HAP-1 (cell line): ENCODE results near the gene NPC1L1.
"Not testable (repeated sequence)": the region's sequence is repeated elsewhere in the genome, so short reads cannot be mapped to it uniquely, and the experiment has no call there.

Experiments
- DNase-seq, 2 experiments: peaks; one replicate each; pipeline ENCODE4 v3.0.0-alpha.2; 2016 to 2020; ENCODE audit warnings: low spot score in 2 of 2
- H3K27me3 ChIP-seq: fragments of 250-450 bp; sonication (Bioruptor Pico); 2 replicates; pipeline ENCODE4 v1.5.1; 2020; ENCODE audit warnings: low read depth, mild to moderate bottlenecking, moderate library complexity
- H3K36me3 ChIP-seq: fragments of 250-450 bp; sonication (Bioruptor Pico); replicated peaks from 2 replicates; pipeline ENCODE4 v1.5.1; 2020; ENCODE audit warnings: mild to moderate bottlenecking
- H3K4me1 ChIP-seq: fragments of 250-450 bp; sonication (Bioruptor Pico); 2 replicates; pipeline ENCODE4 v1.5.1; 2020; ENCODE audit warnings: mild to moderate bottlenecking
- H3K4me3 ChIP-seq: fragments of 250-450 bp; sonication (Bioruptor Pico); 2 replicates; pipeline ENCODE4 v1.5.1; 2020; ENCODE audit warnings: mild to moderate bottlenecking, moderate library complexity
- H3K9me3 ChIP-seq: fragments of 250-450 bp; sonication (Bioruptor Pico); 2 replicates; pipeline ENCODE4 v1.5.1; 2020; ENCODE audit warnings: mild to moderate bottlenecking, moderate library complexity
- in situ Hi-C: fragments of 300-500 bp; cut with MboI; formaldehyde crosslinking; loops from 3 replicates; pipeline ENCODE4 v1.14.3; 2020; ENCODE audit warnings: low sequenced_read_pairs, inconsistent platforms, mixed read lengths

Gene NPC1L1

GRCh38 chr7:44557485-44557884 is 16.4 kb upstream of the NPC1L1 start:
- Histone ChIP-seq H3K4me3 (no peak overlapping the region), H3K36me3 (no peaks in the 10 kb centered on the region), H3K27me3 (0 out of 2 replicates have a peak, but pooled peaks cover 3% of the 10 kb centered on the region), H3K9me3 (no peaks in the 10 kb centered on the region), H3K4me1 (no peaks in the 10 kb centered on the region)
- in situ Hi-C loops = no loop called here
- DNase-seq = no peak

GRCh38 chr7:44555350-44555749 is 14.2 kb upstream of the NPC1L1 start:
- H3K27me3 ChIP-seq = 0 out of 2 replicates have a peak, but pooled peaks cover 3% of the 10 kb centered on the region
- H3K4me3 ChIP-seq = no peak overlapping the region
- H3K9me3 ChIP-seq = no peaks in the 10 kb centered on the region
- no peaks in the 10 kb centered on the region for H3K4me1 ChIP-seq
- no peak for DNase-seq
- in situ Hi-C loops = no loop called here
- H3K36me3 ChIP-seq = no peaks in the 10 kb centered on the region

GRCh38 chr7:44552473-44553005 is 11.4 kb upstream of the NPC1L1 start:
- in situ Hi-C loops, DNase-seq, H3K4me3 ChIP-seq, H3K36me3 ChIP-seq, H3K4me1 ChIP-seq, H3K9me3 ChIP-seq: not testable (repeated sequence)
- H3K27me3 ChIP-seq = peaks cover 11% of the 10 kb centered on the region

- Histone ChIP-seq H3K4me1 (no peaks in the 10 kb centered on the region), H3K9me3 (no peaks in the 10 kb centered on the region), H3K27me3 (peaks cover 11% of the 10 kb centered on the region), H3K4me3 (no peak overlapping the region), H3K36me3 (no peaks in the 10 kb centered on the region)
- in situ Hi-C loops = no loop called here
- DNase-seq = no peak
Observed at GRCh38 chr7:44549457-44549856, 8.3 kb upstream of the NPC1L1 start.

GRCh38 chr7:44548893-44549292 is 7.8 kb upstream of the NPC1L1 start:
- Histone ChIP-seq H3K4me3 (no peak overlapping the region), H3K4me1 (no peaks in the 10 kb centered on the region), H3K27me3 (peaks cover 11% of the 10 kb centered on the region), H3K36me3 (no peaks in the 10 kb centered on the region), H3K9me3 (no peaks in the 10 kb centered on the region)
- in situ Hi-C loops = no loop called here
- no peak for DNase-seq

GRCh38 chr7:44547536-44548231 is 6.6 kb upstream of the NPC1L1 start:
- no peak for DNase-seq
- Histone ChIP-seq H3K36me3 (no peaks in the 10 kb centered on the region), H3K9me3 (no peaks in the 10 kb centered on the region), H3K4me3 (no peak overlapping the region), H3K4me1 (no peaks in the 10 kb centered on the region), H3K27me3 (peaks cover 11% of the 10 kb centered on the region)
- in situ Hi-C loops = no loop called here

GRCh38 chr7:44541876-44542610 is 913 bp upstream of the NPC1L1 start:
- Histone ChIP-seq H3K27me3 (no peaks in the 10 kb centered on the region), H3K36me3 (no peaks in the 10 kb centered on the region), H3K9me3 (no peaks in the 10 kb centered on the region), H3K4me1 (no peaks in the 10 kb centered on the region), H3K4me3 (no peak overlapping the region)
- no peak for DNase-seq
- in situ Hi-C loops = no loop called here

- in situ Hi-C loops = no loop called here
- H3K36me3 ChIP-seq = no peaks in the 10 kb centered on the region
- H3K4me3 ChIP-seq = no peak overlapping the region
- DNase-seq = no peak
- H3K9me3 ChIP-seq = no peaks in the 10 kb centered on the region
- no peaks in the 10 kb centered on the region for H3K4me1 ChIP-seq
- no peaks in the 10 kb centered on the region for H3K27me3 ChIP-seq
Observed at GRCh38 chr7:44540592-44541027, 520 bp downstream of the NPC1L1 start.

GRCh38 chr7:44539669-44540506 is 1.2 kb downstream of the NPC1L1 start:
- no peaks in the 10 kb centered on the region for H3K9me3 ChIP-seq
- no peaks in the 10 kb centered on the region for H3K36me3 ChIP-seq
- no peaks in the 10 kb centered on the region for H3K4me1 ChIP-seq
- H3K4me3 ChIP-seq = no peak overlapping the region
- no peak for DNase-seq
- no peaks in the 10 kb centered on the region for H3K27me3 ChIP-seq
- in situ Hi-C loops = no loop called here

- no peak for DNase-seq
- Histone ChIP-seq H3K4me1 (no peaks in the 10 kb centered on the region), H3K36me3 (no peaks in the 10 kb centered on the region), H3K4me3 (no peak overlapping the region), H3K9me3 (no peaks in the 10 kb centered on the region), H3K27me3 (no peaks in the 10 kb centered on the region)
- in situ Hi-C loops = no loop called here
Observed at GRCh38 chr7:44538798-44539668, 2.1 kb downstream of the NPC1L1 start.

- Histone ChIP-seq H3K36me3 (no peaks in the 10 kb centered on the region), H3K27me3 (no peaks in the 10 kb centered on the region), H3K9me3 (no peaks in the 10 kb centered on the region), H3K4me1 (no peaks in the 10 kb centered on the region), H3K4me3 (no peak overlapping the region)
- DNase-seq = no peak
- in situ Hi-C loops = no loop called here
Observed at GRCh38 chr7:44538093-44538797, 2.9 kb downstream of the NPC1L1 start.

- no peaks in the 10 kb centered on the region for H3K27me3 ChIP-seq
- H3K36me3 ChIP-seq = no peaks in the 10 kb centered on the region
- H3K4me3 ChIP-seq = no peak overlapping the region
- in situ Hi-C loops = no loop called here
- no peak for DNase-seq
- no peaks in the 10 kb centered on the region for H3K4me1 ChIP-seq
- no peaks in the 10 kb centered on the region for H3K9me3 ChIP-seq
Observed at GRCh38 chr7:44537442-44537841, 3.7 kb downstream of the NPC1L1 start.
